HS-5 (cell line): ENCODE data around the gene IGLL5.

Experiments used
- DNase-seq: peaks from one replicate; pipeline ENCODE4 v3.0.0-alpha.2; 2012; ENCODE audit warnings: low read depth

IGLL5 gene

GRCh38 chr22:22927196-22927887, 39.7 kb downstream of the IGLL5 start:
- no peak for DNase-seq

DNA sequence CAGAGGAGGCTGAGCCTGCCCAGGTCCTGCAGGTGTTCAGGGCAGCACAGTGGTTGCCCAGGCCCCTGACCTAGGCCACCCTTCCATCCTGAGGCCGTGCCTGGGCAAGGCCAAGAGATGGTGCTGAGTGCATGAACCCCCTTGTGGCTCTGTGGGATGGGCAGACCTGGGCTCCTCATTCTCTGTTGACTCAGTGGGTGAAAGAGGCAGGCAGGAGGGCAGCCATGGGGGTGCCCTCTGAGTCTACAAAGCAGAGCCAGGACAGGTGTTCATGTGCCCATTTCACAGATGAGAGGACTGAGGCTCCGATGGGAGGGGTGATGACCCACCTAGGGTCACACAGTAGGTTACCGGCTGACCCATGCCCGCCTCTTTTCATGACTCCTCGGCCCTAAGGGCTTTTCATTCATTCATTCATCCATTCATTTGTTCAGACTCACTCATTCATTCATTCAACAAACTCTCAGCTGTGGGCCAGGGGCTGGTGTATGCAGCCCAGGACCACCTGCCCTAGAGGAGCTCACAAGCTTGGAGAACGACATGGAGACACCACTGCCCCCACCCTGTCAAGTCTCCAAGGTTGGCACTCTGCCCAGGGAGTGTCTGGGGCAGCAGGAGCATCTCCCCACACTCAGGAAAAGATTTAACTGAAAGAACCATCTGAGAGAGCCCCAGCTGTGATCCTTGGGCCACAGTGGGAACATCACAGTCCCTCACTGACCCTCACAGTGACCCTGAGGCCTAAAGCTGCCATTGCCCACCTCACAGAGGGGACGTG, 40.5 kb downstream of the IGLL5 start:
- DNase-seq = no peak

- no peak for DNase-seq
Observed at GRCh38 chr22:22928666-22929380, 41.2 kb downstream of the IGLL5 start.

DNA sequence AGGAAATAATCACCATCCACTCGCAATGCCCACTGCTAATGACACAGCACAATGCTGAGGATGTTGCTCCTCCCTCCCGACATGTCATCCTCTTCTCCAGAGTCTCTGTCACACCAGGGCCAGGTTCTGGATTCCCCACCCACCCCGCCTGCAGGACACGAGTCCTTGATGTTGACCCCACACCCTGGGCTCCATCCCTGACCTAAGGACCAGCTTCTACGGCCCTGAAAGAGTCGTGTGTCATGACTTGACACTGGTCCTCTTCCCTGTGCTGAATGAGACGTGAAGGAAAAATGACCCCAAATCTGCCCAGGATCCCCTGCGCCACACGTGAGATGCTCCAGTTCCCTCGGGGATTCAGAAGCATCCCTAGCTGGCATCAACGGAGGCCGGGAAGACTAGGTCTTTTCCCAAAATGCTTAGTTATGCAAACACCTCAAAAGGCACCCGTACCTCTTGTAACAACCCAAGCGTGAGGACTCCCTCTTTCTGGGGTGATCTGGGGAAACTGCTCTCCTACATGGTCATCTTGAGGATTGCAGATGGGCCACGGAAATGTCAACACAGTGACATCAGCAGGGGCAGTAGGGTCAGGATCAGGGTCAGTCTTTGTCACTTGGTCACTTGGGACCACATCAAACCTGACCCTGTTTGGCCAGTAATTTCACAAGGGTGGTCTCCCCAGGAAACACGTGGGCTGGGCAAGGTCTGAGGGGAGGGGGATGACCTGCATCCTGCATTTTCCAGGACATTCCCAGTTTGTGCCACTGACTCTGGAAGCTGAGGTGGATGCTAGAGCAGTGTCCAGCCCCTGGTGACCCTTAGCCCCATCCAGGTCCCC, 42.0 kb downstream of the IGLL5 start:
- DNase-seq = no peak

DNA sequence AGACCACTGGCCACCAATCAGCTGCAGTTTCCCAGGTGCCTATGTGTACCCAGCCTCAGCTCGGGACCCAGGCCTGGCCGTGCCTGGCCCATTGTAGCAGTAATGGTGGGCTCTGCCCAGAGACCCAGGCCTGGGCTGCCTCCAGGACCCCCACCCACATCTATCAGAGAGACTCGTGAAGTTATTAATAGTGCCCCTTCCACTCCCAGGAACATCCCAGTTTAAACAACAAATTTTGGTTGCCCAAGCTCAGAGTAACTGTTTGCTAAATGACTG, 42.5 kb downstream of the IGLL5 start:
- DNase-seq = no peak

DNA sequence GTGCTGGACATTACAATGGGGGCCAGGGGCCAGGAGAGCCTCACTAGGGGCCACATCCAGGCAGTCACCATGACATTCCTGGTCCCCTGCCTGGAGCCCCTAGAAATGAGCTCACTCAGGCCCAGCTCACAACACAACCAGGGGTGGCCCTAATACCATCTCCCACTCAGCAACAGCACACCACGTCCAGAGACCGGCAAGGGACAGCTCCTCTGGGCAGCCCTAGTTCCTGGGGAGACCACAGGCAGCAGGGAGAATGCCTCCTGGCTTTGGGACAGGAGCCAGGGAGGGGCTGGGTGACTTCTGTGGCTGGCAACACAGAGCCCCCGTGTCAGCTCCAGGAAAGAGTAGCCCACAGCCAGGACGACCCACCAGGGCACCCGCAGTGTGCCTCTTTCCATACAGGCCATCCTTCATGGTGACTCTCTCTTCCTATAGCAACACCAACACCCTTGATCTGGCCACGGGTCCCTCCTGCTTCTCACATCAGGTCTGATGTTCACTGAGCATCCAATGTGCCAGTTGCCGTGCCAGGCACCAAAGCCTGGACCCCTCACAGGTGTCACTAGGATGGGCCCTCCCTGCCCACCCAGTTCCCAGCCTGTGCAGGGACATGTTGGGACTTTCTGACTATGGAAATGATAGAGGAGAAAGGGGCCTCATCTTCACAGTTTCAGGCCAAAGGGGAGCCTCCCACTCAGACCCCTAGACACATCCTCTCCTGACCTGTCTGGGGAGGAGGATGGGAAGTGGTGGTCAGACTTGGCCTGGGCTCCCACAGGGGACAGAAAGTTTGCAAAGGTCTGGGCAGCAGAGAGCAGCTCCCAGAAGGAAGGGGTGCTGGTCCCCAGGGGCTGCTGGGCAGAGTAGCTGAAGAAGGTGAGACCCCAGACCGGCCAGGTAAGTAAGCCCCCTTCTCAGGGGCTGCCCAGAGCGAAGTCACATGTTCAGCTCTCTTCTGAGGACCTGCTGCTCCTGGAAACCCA, 43.2 kb downstream of the IGLL5 start:
- DNase-seq = no peak

DNA sequence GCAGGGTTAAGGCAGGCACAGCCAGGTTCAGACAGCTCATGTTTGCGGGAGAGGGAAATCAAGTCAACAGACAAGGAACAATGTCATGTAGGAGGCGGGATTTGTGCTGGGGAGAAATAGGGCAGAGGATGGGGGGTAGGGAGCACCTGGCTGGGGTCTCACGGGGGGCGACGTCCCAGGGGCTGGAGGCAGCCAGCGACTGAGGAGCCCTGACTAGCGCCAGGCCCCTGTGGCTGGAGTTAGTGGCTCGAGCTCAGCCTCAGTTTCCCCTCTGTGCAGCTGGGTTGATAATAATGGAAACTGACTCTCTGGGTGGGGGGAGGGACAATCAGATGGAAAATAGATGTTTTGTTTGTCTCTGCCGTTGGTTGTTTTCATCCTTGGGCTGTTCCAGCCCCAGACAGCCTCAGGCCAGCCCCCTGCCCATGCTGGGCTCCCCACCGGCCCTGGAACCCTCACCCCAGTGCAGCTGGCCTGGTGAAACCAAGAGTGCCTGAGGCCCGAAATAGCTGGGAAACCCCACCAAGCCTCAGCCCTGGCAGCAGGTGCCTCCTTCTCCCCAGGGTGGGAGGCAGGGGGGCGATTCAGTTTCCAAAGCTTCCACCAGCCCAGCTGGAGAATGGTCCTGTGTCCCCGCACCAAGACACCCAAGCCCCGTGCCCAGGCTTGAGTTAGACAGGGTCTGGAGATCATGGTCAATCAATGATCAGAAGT, 44.1 kb downstream of the IGLL5 start:
- DNase-seq = no peak

GRCh38 chr22:22932512-22932941, 44.9 kb downstream of the IGLL5 start:
- no peak for DNase-seq

DNA sequence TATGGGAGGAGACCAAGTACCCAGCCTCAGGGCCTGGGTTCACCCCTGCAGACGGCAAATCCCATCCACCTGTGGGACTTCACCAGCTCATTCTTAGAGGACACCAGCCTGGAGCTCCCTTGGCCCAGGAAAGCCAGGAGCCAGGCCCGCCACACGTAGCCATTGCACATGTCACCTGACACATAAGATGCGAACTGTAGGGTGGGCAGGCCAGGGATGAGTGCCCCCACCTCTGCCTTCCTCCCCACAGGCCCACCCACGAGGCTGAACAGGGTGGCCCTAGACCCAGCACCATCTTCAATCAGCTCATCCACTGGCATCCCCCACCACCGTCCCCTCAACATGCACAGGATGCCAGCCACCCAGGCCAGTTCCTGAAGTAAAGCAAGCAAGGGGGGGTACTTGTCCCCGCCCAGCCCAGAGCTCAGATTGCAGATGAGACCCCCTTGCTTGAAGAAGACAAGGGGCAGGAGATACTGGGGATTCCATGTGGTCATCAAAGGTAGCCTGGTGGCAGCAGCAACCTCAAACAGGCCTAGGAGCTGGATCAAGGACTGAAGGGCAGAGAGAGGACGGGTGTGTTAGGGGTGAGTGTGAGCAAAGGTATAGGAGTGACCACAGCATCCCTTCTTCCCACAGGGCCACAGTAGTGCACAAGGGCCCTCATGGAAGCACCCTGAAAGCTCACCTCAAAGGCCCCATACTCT, 45.6 kb downstream of the IGLL5 start:
- no peak for DNase-seq

GRCh38 chr22:22933807-22934542, 46.4 kb downstream of the IGLL5 start:
- no peak for DNase-seq

DNA sequence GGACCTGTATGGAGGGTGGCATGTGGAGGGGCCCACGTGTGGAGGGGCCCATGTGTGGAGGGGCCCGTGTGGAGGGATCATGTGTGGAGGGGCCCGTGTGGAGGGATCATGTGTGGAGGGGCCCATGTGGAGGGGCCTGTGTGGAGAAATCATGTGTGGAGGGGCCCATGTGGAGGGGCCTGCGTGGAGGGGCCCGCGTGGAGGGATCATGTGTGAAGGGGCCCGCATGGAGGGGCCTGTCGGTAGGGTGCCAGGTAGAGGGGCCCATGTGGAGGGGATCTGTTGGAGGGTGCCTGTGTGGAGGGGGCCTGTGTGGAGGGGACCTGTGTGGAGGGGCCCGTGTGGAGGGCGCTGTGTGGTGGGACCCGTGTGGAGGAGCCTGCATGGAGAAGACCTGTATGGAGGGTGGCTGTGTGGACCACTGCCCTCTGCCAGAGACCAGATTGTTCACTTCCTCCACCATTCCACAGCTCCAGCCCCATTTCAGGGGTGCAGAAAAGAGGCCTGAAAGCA, 47.0 kb downstream of the IGLL5 start:
- DNase-seq = no peak

- no peak for DNase-seq
Observed at GRCh38 chr22:22935056-22935545, 47.5 kb downstream of the IGLL5 start.

GRCh38 chr22:22935546-22936157, 48.0 kb downstream of the IGLL5 start:
- no peak for DNase-seq

GRCh38 chr22:22936180-22936914, 48.7 kb downstream of the IGLL5 start:
- DNase-seq = no peak

DNA sequence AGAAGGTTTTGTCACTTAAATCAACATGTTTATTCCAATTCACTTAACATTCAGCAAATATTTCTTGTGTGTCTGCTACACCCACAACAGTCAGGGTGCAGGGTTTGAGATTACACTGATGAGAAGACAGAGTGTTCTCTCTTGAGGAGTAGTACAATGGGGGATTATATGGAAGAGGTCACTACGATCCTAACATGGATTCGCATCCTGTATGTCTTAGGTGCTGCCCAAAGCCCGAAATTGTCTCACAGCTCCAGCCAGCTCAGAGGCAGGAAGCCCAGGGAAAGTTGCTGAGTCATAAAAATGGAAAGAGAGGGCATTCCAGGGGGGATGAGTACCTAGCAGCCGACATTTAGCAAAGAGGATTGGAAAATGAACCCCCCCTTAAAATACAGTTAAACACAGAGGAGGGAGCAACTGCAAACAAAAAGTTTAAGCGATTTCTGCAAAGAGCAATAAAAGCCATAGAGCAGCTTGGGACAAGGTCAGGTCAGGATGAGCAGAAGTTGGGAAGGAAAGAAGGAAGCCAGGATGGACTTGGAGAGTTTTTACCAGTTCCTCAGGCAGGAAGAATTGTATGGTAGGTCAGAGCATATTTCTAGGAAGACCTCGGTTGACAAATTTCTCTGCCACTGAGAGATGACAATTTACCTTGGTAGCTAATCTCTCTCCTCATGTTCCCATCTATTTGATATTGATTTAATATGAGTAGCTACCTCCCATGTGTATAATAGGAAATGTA, 49.5 kb downstream of the IGLL5 start:
- DNase-seq = no peak

- no peak for DNase-seq
Observed at GRCh38 chr22:22937894-22938480, 50.4 kb downstream of the IGLL5 start.
